Nephron (organoid): ENCODE data around the gene TLE3.
A peak's percentile ranks its signal among the peaks of the same experiment; 100 is the strongest.

ENCODE experiments used
- H3K27ac Mint-ChIP-seq, 3 experiments: 2 replicates each; pipeline ENCODE4 v1.8.0; 2020; ENCODE audit warnings: mixed read lengths in 3 of 3, mild to moderate bottlenecking in 2 of 3, moderate library complexity in 1 of 3
- H3K27me3 Mint-ChIP-seq: 2 replicates; pipeline ENCODE4 v1.8.0; 2021; ENCODE audit warnings: low read depth, mild to moderate bottlenecking, moderate library complexity, mixed read lengths
- H3K36me3 Mint-ChIP-seq: 2 replicates; pipeline ENCODE4 v1.8.0; 2020; ENCODE audit warnings: low read depth, mixed read lengths
- H3K4me1 Mint-ChIP-seq: 2 replicates; pipeline ENCODE4 v1.8.0; 2020; ENCODE audit warnings: mixed read lengths
- H3K4me3 Mint-ChIP-seq, 3 experiments: 2 replicates each; pipeline ENCODE4 v1.8.0; 2020; ENCODE audit warnings: mild to moderate bottlenecking in 3 of 3, mixed read lengths in 3 of 3, moderate library complexity in 2 of 3
- H3K9me3 Mint-ChIP-seq: 2 replicates; pipeline ENCODE4 v1.8.0; 2020; ENCODE audit warnings: mixed read lengths
- CTCF ChIP-seq, 3 experiments: fragments of 200-600 bp; sonication (generic); IDR thresholded peaks; one replicate each; pipeline ENCODE4 v1.5.0; 2021; ENCODE audit warnings: antibody characterized with exemption in 3 of 3; ENCODE audit not compliant: unreplicated experiment in 3 of 3

Gene TLE3

GRCh38 chr15:70096215-70097062 lies 1.3 kb downstream of the TLE3 start:
- peaks cover 28% of the 10 kb centered on the region for H3K36me3 Mint-ChIP-seq
- peak overlapping the region; percentile 84 to 97 (median 92) for H3K27ac Mint-ChIP-seq
- no peak for TF ChIP-seq CTCF (IDR thresholded peaks at IDR 0.05; ENCODE audit: unreplicated experiment in 3 of 3)
- H3K9me3 Mint-ChIP-seq = no peaks in the 10 kb centered on the region
- H3K27me3 Mint-ChIP-seq = peaks cover 1% of the 10 kb centered on the region
- peak overlapping the region; percentile 98 to 99 (median 99) for H3K4me3 Mint-ChIP-seq
- H3K4me1 Mint-ChIP-seq = peaks cover 51% of the 10 kb centered on the region

GRCh38 chr15:70095408-70096214 lies 2.1 kb downstream of the TLE3 start:
- TF ChIP-seq CTCF (IDR thresholded peaks at IDR 0.05; ENCODE audit: unreplicated experiment in 3 of 3) = peak in 1 of 3 experiments; percentile 5
- no peaks in the 10 kb centered on the region for H3K9me3 Mint-ChIP-seq

GRCh38 chr15:70094690-70095311 lies 2.9 kb downstream of the TLE3 start:
- Mint-ChIP-seq H3K4me1 (peaks cover 61% of the 10 kb centered on the region), H3K9me3 (no peaks in the 10 kb centered on the region), H3K4me3 (peak overlapping the region; percentile 92 to 99 (median 98)), H3K27me3 (no peaks in the 10 kb centered on the region), H3K27ac (peak overlapping the region; percentile 36 to 80 (median 67)), H3K36me3 (peaks cover 45% of the 10 kb centered on the region)
- TF ChIP-seq CTCF (IDR thresholded peaks at IDR 0.05; ENCODE audit: unreplicated experiment in 3 of 3) = no peak

More at GRCh38 chr15:70095408-70096214, 2.1 kb downstream of the TLE3 start:
- Mint-ChIP-seq H3K4me3 (peak overlapping the region; percentile 98 to 99 (median 99)), H3K36me3 (peaks cover 37% of the 10 kb centered on the region), H3K27me3 (no peaks in the 10 kb centered on the region), H3K27ac (peak overlapping the region in 1 of 3 experiments; percentile 97), H3K4me1 (peaks cover 56% of the 10 kb centered on the region)

GRCh38 chr15:70093481-70094319 lies 4.0 kb downstream of the TLE3 start:
- H3K4me3 Mint-ChIP-seq = peak overlapping the region; percentile 71 to 99 (median 87)
- peak overlapping the region in 1 of 3 experiments; percentile 74 for H3K27ac Mint-ChIP-seq
- H3K27me3 Mint-ChIP-seq = peaks cover 5% of the 10 kb centered on the region
- peaks cover 69% of the 10 kb centered on the region for H3K4me1 Mint-ChIP-seq
- TF ChIP-seq CTCF (IDR thresholded peaks at IDR 0.05; ENCODE audit: unreplicated experiment in 3 of 3) = no peak
- peaks cover 54% of the 10 kb centered on the region for H3K36me3 Mint-ChIP-seq
- H3K9me3 Mint-ChIP-seq = no peaks in the 10 kb centered on the region

- H3K4me3 Mint-ChIP-seq = peak overlapping the region; percentile 71 to 99 (median 87)
- H3K27me3 Mint-ChIP-seq = peaks cover 5% of the 10 kb centered on the region
- H3K27ac Mint-ChIP-seq = peak overlapping the region in 1 of 3 experiments; percentile 74
- no peaks in the 10 kb centered on the region for H3K9me3 Mint-ChIP-seq
- no peak for TF ChIP-seq CTCF (IDR thresholded peaks at IDR 0.05; ENCODE audit: unreplicated experiment in 3 of 3)
- peaks cover 59% of the 10 kb centered on the region for H3K36me3 Mint-ChIP-seq
- H3K4me1 Mint-ChIP-seq = peaks cover 71% of the 10 kb centered on the region
Observed at GRCh38 chr15:70093070-70093469, 4.6 kb downstream of the TLE3 start.
